Parathyroid adenoma (tissue), 2 donors: Measurements from ENCODE around the gene SH3BP2.
A peak's percentile ranks its signal among the peaks of the same experiment; 100 is the strongest.

Experiments used
- H2AFZ ChIP-seq: fragments of 300-600 bp; sonication (generic); one replicate; pipeline ENCODE4 v1.7.0; 2017; ENCODE audit warnings: antibody characterized with exemption, mild to moderate bottlenecking
- H3K27ac ChIP-seq: fragments of 300-600 bp; sonication (generic); one replicate; pipeline ENCODE4 v1.7.0; 2017
- H3K27me3 ChIP-seq: fragments of 300-600 bp; sonication (generic); one replicate; pipeline ENCODE4 v1.7.0; 2017; ENCODE audit warnings: low read length; ENCODE audit not compliant: control insufficient read depth, insufficient read depth
- H3K36me3 ChIP-seq: fragments of 300-600 bp; sonication (generic); one replicate; pipeline ENCODE4 v1.7.0; 2017; ENCODE audit warnings: low read length; ENCODE audit not compliant: control insufficient read depth, insufficient read depth
- H3K4me1 ChIP-seq: fragments of 300-600 bp; sonication (generic); one replicate; pipeline ENCODE4 v1.7.0; 2017; ENCODE audit warnings: control low read depth
- H3K4me2 ChIP-seq: fragments of 300-600 bp; sonication (generic); one replicate; pipeline ENCODE4 v1.7.0; 2017; ENCODE audit warnings: low read length
- H3K4me3 ChIP-seq: fragments of 300-600 bp; sonication (generic); one replicate; pipeline ENCODE4 v1.7.0; 2017; ENCODE audit warnings: low read depth, low read length
- H3K79me2 ChIP-seq: fragments of 300-600 bp; sonication (generic); one replicate; pipeline ENCODE4 v1.7.0; 2017; ENCODE audit warnings: control low read depth
- H3K9ac ChIP-seq: fragments of 300-600 bp; sonication (generic); one replicate; pipeline ENCODE4 v1.7.0; 2017; ENCODE audit warnings: mild to moderate bottlenecking
- H3K9me3 ChIP-seq: fragments of 300-600 bp; sonication (generic); one replicate; pipeline ENCODE4 v1.7.0; 2017; ENCODE audit warnings: low read length; ENCODE audit not compliant: control insufficient read depth
- CTCF ChIP-seq: fragments of 300-600 bp; sonication (generic); IDR thresholded peaks from one replicate; pipeline ENCODE4 v1.7.0; 2017; ENCODE audit warnings: antibody characterized with exemption, mild to moderate bottlenecking
- donor health status: primary hyperparathyroidism.

SH3BP2 gene

GRCh38 chr4:2795300-2795892 is 2.5 kb downstream of the SH3BP2 start:
- Histone ChIP-seq H3K4me1 (peaks cover 49% of the 10 kb centered on the region), H3K4me2 (no peak overlapping the region), H3K36me3 (no peaks in the 10 kb centered on the region), H3K4me3 (no peak overlapping the region), H3K27ac (peak overlapping the region; percentile 95), H3K79me2 (peaks cover 10% of the 10 kb centered on the region), H2AFZ (no peak overlapping the region), H3K9ac (no peak overlapping the region), H3K27me3 (no peaks in the 10 kb centered on the region), H3K9me3 (no peaks in the 10 kb centered on the region)
- no peak for TF ChIP-seq CTCF

GRCh38 chr4:2795893-2796848 is 3.3 kb downstream of the SH3BP2 start:
- Histone ChIP-seq H2AFZ (peak overlapping the region; percentile 17), H3K4me2 (peak overlapping the region; percentile 20), H3K36me3 (no peaks in the 10 kb centered on the region), H3K27me3 (no peaks in the 10 kb centered on the region), H3K4me3 (no peak overlapping the region), H3K79me2 (peaks cover 10% of the 10 kb centered on the region), H3K9me3 (no peaks in the 10 kb centered on the region), H3K9ac (no peak overlapping the region), H3K27ac (peak overlapping the region; percentile 95), H3K4me1 (peaks cover 49% of the 10 kb centered on the region)
- TF ChIP-seq CTCF: no peak

- no peaks in the 10 kb centered on the region for H3K27me3 ChIP-seq
- peaks cover 49% of the 10 kb centered on the region for H3K4me1 ChIP-seq
- TF ChIP-seq CTCF: no peak
- peak overlapping the region; percentile 9 for H3K4me3 ChIP-seq
- H3K9me3 ChIP-seq: no peaks in the 10 kb centered on the region
- H2AFZ ChIP-seq: peak overlapping the region; percentile 17
- H3K4me2 ChIP-seq: peak overlapping the region; percentile 60
- peak overlapping the region; percentile 53 for H3K9ac ChIP-seq
- H3K79me2 ChIP-seq: peaks cover 13% of the 10 kb centered on the region
- peak overlapping the region; percentile 95 for H3K27ac ChIP-seq
- H3K36me3 ChIP-seq: no peaks in the 10 kb centered on the region
These were observed 4.1 kb downstream of the SH3BP2 start for GRCh38 chr4:2796849-2797544.

GRCh38 chr4:2797545-2798305 is 4.8 kb downstream of the SH3BP2 start:
- Histone ChIP-seq H3K4me2 (peak overlapping the region; percentile 60), H3K9ac (peak overlapping the region; percentile 53), H3K79me2 (peaks cover 16% of the 10 kb centered on the region), H3K36me3 (no peaks in the 10 kb centered on the region), H3K9me3 (no peaks in the 10 kb centered on the region), H3K4me1 (peaks cover 49% of the 10 kb centered on the region), H3K27me3 (no peaks in the 10 kb centered on the region), H3K27ac (peak overlapping the region; percentile 95), H2AFZ (peak overlapping the region; percentile 61), H3K4me3 (peak overlapping the region; percentile 9)
- no peak for TF ChIP-seq CTCF
